Body of pancreas (tissue), 4 donors: Measurements from ENCODE around the gene SPOCK1. TPM values are rescaled to one million over a fixed set of nuclear protein-coding genes. Genes with fewer than 3 reads are reported as not detected.

ENCODE experiments used
- ATAC-seq: fragments of 150-250 bp; one replicate; pipeline ENCODE4 v1.9.1; 2016
- DNase-seq, 4 donors: peaks; one replicate each; pipeline ENCODE4 v3.0.0-alpha.2; 2019
- H3K27ac ChIP-seq, 4 donors: fragments of 200-600 bp; sonication (generic); 1 replicate in 3 of 4; 2 replicates in 1 of 4; pipeline versions ENCODE4 v1.5.1 to v1.6.1; 2016 to 2019; ENCODE audit warnings: mild to moderate bottlenecking in 1 of 4, mixed read lengths in 1 of 4, moderate library complexity in 1 of 4
- H3K27me3 ChIP-seq, 2 donors: fragments of 200-600 bp; sonication (generic); one replicate each; pipeline ENCODE4 v1.6.0; 2016; ENCODE audit warnings: mild to moderate bottlenecking in 1 of 2
- H3K36me3 ChIP-seq, 2 donors: fragments of 200-600 bp; sonication (generic); replicated peaks in 1 of 2; 2 replicates each; pipeline ENCODE4 v1.5.1; 2016; ENCODE audit warnings: low read depth in 2 of 2; ENCODE audit not compliant: insufficient read depth in 1 of 2
- H3K4me1 ChIP-seq: fragments of 200-600 bp; sonication (generic); one replicate; pipeline ENCODE4 v1.6.0; 2016
- H3K4me3 ChIP-seq, 2 donors: fragments of 200-600 bp; sonication (generic); 1 replicate in 1 of 2; 2 replicates in 1 of 2; pipeline ENCODE4 v1.5.1; 2016 to 2019
- H3K9me3 ChIP-seq, 3 donors: fragments of 200-600 bp; sonication (generic); 1 replicate in 2 of 3; 2 replicates in 1 of 3; pipeline ENCODE4 v1.5.1; 2016
- CTCF ChIP-seq, 7 experiments: fragments of 450-650 bp in 4 of 7; fragments of 200-600 bp in 3 of 7; sonication (generic) in 3 of 7; IDR thresholded peaks; one replicate each; pipeline ENCODE4 v1.5.1; 2016 to 2019; ENCODE audit warnings: antibody characterized with exemption in 7 of 7
- POLR2A ChIP-seq, 3 donors: fragments of 450-650 bp; IDR thresholded peaks; one replicate each; pipeline ENCODE4 v1.6.1; 2016; ENCODE audit warnings: antibody characterized with exemption in 3 of 3, mild to moderate bottlenecking in 2 of 3
- WGBS, 2 donors: methylation state at CpG; one replicate each; pipeline ENCODE4 v1.1.5; 2017; 5-methylcytosine and 5-hydroxymethylcytosine counted together
- intact Hi-C: fragments of 100-400 bp; cut with DNase I; formaldehyde crosslinking; loops from one replicate; pipeline ENCODE4 v1.15.1; 2023
- total RNA-seq, 2 donors: library from RNA; depleted of rRNA; stranded (reverse); fragments of >200 nt; gene quantifications; one replicate each; pipeline ENCODE4 v1.1.0, GENCODE V29; 2016

SPOCK1 gene
- total RNA-seq, 2 donors from 2014 or later: 22.4 to 30.6 TPM

- intact Hi-C loops: no loop called here
- 60 to 67% methylated on average over 1 of the region's 1 CpG for WGBS, 2 donors
- H3K9me3 ChIP-seq: no peaks in the 10 kb centered on the region
- no peak for ATAC-seq
- TF ChIP-seq CTCF (IDR thresholded peaks at IDR 0.05) (no peak), POLR2A (IDR thresholded peaks at IDR 0.05) (no peak)
- DNase-seq: no peak
- H3K27me3 ChIP-seq: no peaks in the 10 kb centered on the region
- H3K4me3 ChIP-seq: no peak overlapping the region
- no peak overlapping the region for H3K27ac ChIP-seq
- no peaks in the 10 kb centered on the region for H3K36me3 ChIP-seq
- H3K4me1 ChIP-seq: no peaks in the 10 kb centered on the region
These were observed 458.3 kb downstream of the SPOCK1 start for GRCh38 chr5:137040641-137041340.

GRCh38 chr5:137040024-137040423 is 459.1 kb downstream of the SPOCK1 start:
- Histone ChIP-seq H3K4me1 (no peaks in the 10 kb centered on the region), H3K9me3 (no peaks in the 10 kb centered on the region), H3K27ac (no peak overlapping the region), H3K36me3 (no peaks in the 10 kb centered on the region), H3K4me3 (no peak overlapping the region), H3K27me3 (no peaks in the 10 kb centered on the region)
- WGBS, 2 donors: 81 to 84% methylated on average over 4 of the region's 4 CpGs
- intact Hi-C loops: no loop called here
- no peak for DNase-seq
- no peak for ATAC-seq
- TF ChIP-seq POLR2A (IDR thresholded peaks at IDR 0.05) (no peak), CTCF (IDR thresholded peaks at IDR 0.05) (no peak)

GRCh38 chr5:137037848-137038247 is 461.3 kb downstream of the SPOCK1 start:
- DNase-seq: no peak
- Histone ChIP-seq H3K4me3 (no peak overlapping the region), H3K36me3 (no peaks in the 10 kb centered on the region), H3K4me1 (no peaks in the 10 kb centered on the region), H3K9me3 (no peaks in the 10 kb centered on the region), H3K27me3 (no peaks in the 10 kb centered on the region), H3K27ac (no peak overlapping the region)
- no peak for TF ChIP-seq POLR2A (IDR thresholded peaks at IDR 0.05)
- intact Hi-C loops: no loop called here
- no peak for ATAC-seq
- WGBS, 2 donors: 44 to 53% methylated on average over 2 of the region's 2 CpGs

- intact Hi-C loops: no loop called here
- no peak overlapping the region for H3K27ac ChIP-seq
- no peak for DNase-seq
- TF ChIP-seq CTCF (IDR thresholded peaks at IDR 0.05) (no peak), POLR2A (IDR thresholded peaks at IDR 0.05) (no peak)
- no peaks in the 10 kb centered on the region for H3K9me3 ChIP-seq
- WGBS, 2 donors: 14 to 42% methylated on average over 7 of the region's 7 CpGs
- no peaks in the 10 kb centered on the region for H3K27me3 ChIP-seq
- peak; percentile 52 for ATAC-seq
- H3K4me1 ChIP-seq: no peaks in the 10 kb centered on the region
- H3K4me3 ChIP-seq: no peak overlapping the region
- no peaks in the 10 kb centered on the region for H3K36me3 ChIP-seq
These were observed 462.5 kb downstream of the SPOCK1 start for GRCh38 chr5:137036640-137037039.

- Histone ChIP-seq H3K36me3 (no peaks in the 10 kb centered on the region), H3K9me3 (no peaks in the 10 kb centered on the region), H3K4me1 (no peaks in the 10 kb centered on the region), H3K4me3 (no peak overlapping the region), H3K27me3 (no peaks in the 10 kb centered on the region), H3K27ac (no peak overlapping the region)
- ATAC-seq (no peak), DNase-seq (no peak)
- intact Hi-C loops: no loop called here
- WGBS, 2 donors: 64 to 80% methylated on average over 1 of the region's 1 CpG
- TF ChIP-seq POLR2A (IDR thresholded peaks at IDR 0.05): no peak
- no peak for TF ChIP-seq CTCF (IDR thresholded peaks at IDR 0.05)
These were observed 463.6 kb downstream of the SPOCK1 start for GRCh38 chr5:137035480-137035878.
